IMR-90 (cell line): ENCODE data around the gene GLRX5. TPM values are rescaled to one million over a fixed set of nuclear protein-coding genes. Genes with fewer than 3 reads are reported as not detected.

Experiments used
- ATAC-seq: fragments of 200-7000 bp; cut with Tn5 transposase; 2 replicates; pipeline ENCODE4 v1.9.1; 2020; ENCODE audit warnings: low read depth, mild to moderate bottlenecking, moderate library complexity
- BruUV-seq: library from RNA; stranded (reverse); fragments of 400-500 nt; replicated peaks from 2 replicates; lab custom pipeline; 2021; lab: Mats Ljungman, UMichigan
- CTCF ChIA-PET: fragments of 300-600 bp; formaldehyde crosslinking; extraction: SDS; loops from one replicate; lab custom pipeline; 2021; ENCODE audit warnings: antibody characterized with exemption; lab: Yijun Ruan, JAX
- POLR2A ChIA-PET: fragments of 300-600 bp; sonication (Branson Sonifier 250); formaldehyde crosslinking; loops from one replicate; lab custom pipeline; 2022; ENCODE audit warnings: antibody characterized with exemption; ENCODE audit not compliant: unreplicated experiment; lab: Charles Lee
- DNase-seq: peaks from one replicate; pipeline ENCODE4 v3.0.0; 2013
- H2AFZ ChIP-seq: replicated peaks from 2 replicates; pipeline ENCODE3; 2013; ENCODE audit warnings: low read length, mild to moderate bottlenecking; ENCODE audit not compliant: poor library complexity
- H2AK5ac ChIP-seq: 2 replicates; pipeline ENCODE4 v1.6.1; 2013; ENCODE audit warnings: low read depth, low read length, inconsistent platforms
- H2AK9ac ChIP-seq: replicated peaks from 2 replicates; pipeline ENCODE3; 2013; ENCODE audit warnings: mild to moderate bottlenecking, low read depth, low read length, moderate library complexity; ENCODE audit not compliant: poor library complexity
- H2BK120ac ChIP-seq: 2 replicates; pipeline ENCODE4 v1.6.1; 2013; ENCODE audit warnings: low read depth, low read length, inconsistent platforms
- H2BK15ac ChIP-seq: 3 replicates; pipeline ENCODE4 v1.6.1; 2013; ENCODE audit warnings: low read depth, low read length, inconsistent platforms
- H2BK20ac ChIP-seq: 2 replicates; pipeline ENCODE4 v1.6.1; 2013; ENCODE audit warnings: low read depth, mild to moderate bottlenecking, inconsistent platforms, low read length, moderate library complexity
- H2BK5ac ChIP-seq: 2 replicates; pipeline ENCODE4 v1.6.1; 2013; ENCODE audit warnings: mild to moderate bottlenecking, low read depth, low read length, inconsistent platforms; ENCODE audit not compliant: poor library complexity, severe bottlenecking
- H3K14ac ChIP-seq: replicated peaks from 2 replicates; pipeline ENCODE4 v1.6.1; 2013; ENCODE audit warnings: low read depth, low read length, inconsistent platforms
- H3K18ac ChIP-seq: 2 replicates; pipeline ENCODE4 v1.6.1; 2013; ENCODE audit warnings: low read depth, low read length, control low read depth
- H3K23ac ChIP-seq: 2 replicates; pipeline ENCODE4 v1.6.1; 2013; ENCODE audit warnings: low read depth, low read length, inconsistent platforms
- H3K27ac ChIP-seq: 2 replicates; pipeline ENCODE4 v1.5.1; 2013; ENCODE audit warnings: mild to moderate bottlenecking, control low read depth, low read length; ENCODE audit not compliant: insufficient read depth
- H3K27me3 ChIP-seq: 2 replicates; pipeline ENCODE4 v1.6.1; 2013; ENCODE audit warnings: low read length; ENCODE audit not compliant: control insufficient read depth, insufficient read depth
- H3K36me3 ChIP-seq: 2 replicates; pipeline ENCODE4 v1.6.1; 2013; ENCODE audit warnings: low read length, mixed read lengths; ENCODE audit not compliant: control insufficient read depth, insufficient read depth
- H3K4ac ChIP-seq: 2 replicates; pipeline ENCODE4 v1.6.1; 2013; ENCODE audit warnings: low read depth, low read length, inconsistent platforms
- H3K4me1 ChIP-seq: 2 replicates; pipeline ENCODE4 v1.6.1; 2013; ENCODE audit warnings: low read length, mixed read lengths; ENCODE audit not compliant: control insufficient read depth, insufficient read depth
- H3K4me2 ChIP-seq: 2 replicates; pipeline ENCODE4 v1.6.1; 2013; ENCODE audit warnings: low read depth, mild to moderate bottlenecking, control low read depth, low read length, moderate library complexity
- H3K4me3 ChIP-seq: 2 replicates; pipeline ENCODE4 v1.5.1; 2013; ENCODE audit warnings: low read depth, mild to moderate bottlenecking, control low read depth, low read length, moderate library complexity; ENCODE audit not compliant: insufficient read depth
- H3K56ac ChIP-seq: 2 replicates; pipeline ENCODE4 v1.6.1; 2013; ENCODE audit warnings: low read length, inconsistent platforms; ENCODE audit not compliant: insufficient read depth; ENCODE audit errors: extremely low read depth
- H3K79me1 ChIP-seq, 2 experiments: 2 replicates each; pipeline ENCODE4 v1.6.1; 2013; ENCODE audit warnings: low read length in 2 of 2, inconsistent platforms in 1 of 2, low read depth in 1 of 2
- H3K9ac ChIP-seq: 2 replicates; pipeline ENCODE4 v1.6.1; 2013; ENCODE audit warnings: low read depth, low read length, control low read depth
- H3K9me1 ChIP-seq: 2 replicates; pipeline ENCODE4 v1.6.1; 2013; ENCODE audit warnings: low read length, inconsistent platforms; ENCODE audit not compliant: insufficient read depth
- H3K9me3 ChIP-seq: 2 replicates; pipeline ENCODE4 v1.6.1; 2013; ENCODE audit warnings: low read length; ENCODE audit not compliant: control insufficient read depth, insufficient read depth
- H4K20me1 ChIP-seq: 2 replicates; pipeline ENCODE4 v1.6.1; 2013; ENCODE audit warnings: low read length, inconsistent platforms; ENCODE audit not compliant: insufficient read depth
- H4K5ac ChIP-seq: 2 replicates; pipeline ENCODE4 v1.6.1; 2013; ENCODE audit warnings: mild to moderate bottlenecking, low read depth, low read length, control low read depth
- H4K8ac ChIP-seq, 2 experiments: 2 replicates each; pipeline ENCODE4 v1.6.1; 2013; ENCODE audit warnings: low read depth in 2 of 2, low read length in 2 of 2, control low read depth in 1 of 2, inconsistent platforms in 1 of 2
- H4K91ac ChIP-seq: 2 replicates; pipeline ENCODE4 v1.6.1; 2013; ENCODE audit warnings: low read depth, low read length, inconsistent platforms; ENCODE audit not compliant: insufficient read depth
- BHLHE40 ChIP-seq: fragments of 150-350 bp; IDR thresholded peaks from 2 replicates; pipeline ENCODE4 v1.6.1; 2016; ENCODE audit warnings: mild to moderate bottlenecking, low read depth, low read length
- CEBPB ChIP-seq: IDR thresholded peaks from 2 replicates; pipeline ENCODE4 v1.6.1; 2012; ENCODE audit warnings: low read depth, low read length, improper control_type of control experiment
- CHD1 ChIP-seq: IDR thresholded peaks from 2 replicates; pipeline ENCODE4 v1.6.1; 2012; ENCODE audit warnings: low read depth, low read length, improper control_type of control experiment
- FOS ChIP-seq: fragments of 150-350 bp; IDR thresholded peaks from 2 replicates; pipeline ENCODE4 v1.6.1; 2016; ENCODE audit warnings: low read depth, low read length
- MAFK ChIP-seq: IDR thresholded peaks from 2 replicates; pipeline ENCODE4 v1.6.1; 2012; ENCODE audit warnings: low read depth, low read length, improper control_type of control experiment
- MAZ ChIP-seq: IDR thresholded peaks from 2 replicates; pipeline ENCODE4 v1.6.1; 2012; ENCODE audit warnings: low read depth, mild to moderate bottlenecking, low read length, improper control_type of control experiment, moderate library complexity, borderline replicate concordance
- MXI1 ChIP-seq: IDR thresholded peaks from 2 replicates; pipeline ENCODE4 v1.6.1; 2012; ENCODE audit warnings: low read depth, mild to moderate bottlenecking, low read length, moderate library complexity, borderline replicate concordance
- NFE2L2 ChIP-seq: fragments of 150-350 bp; IDR thresholded peaks from 2 replicates; pipeline ENCODE4 v1.6.1; 2016; ENCODE audit warnings: low read depth, mild to moderate bottlenecking, low read length
- POLR2A ChIP-seq: IDR thresholded peaks from 2 replicates; pipeline ENCODE4 v1.6.1; 2012; ENCODE audit warnings: mild to moderate bottlenecking, low read depth, low read length
- RAD21 ChIP-seq: IDR thresholded peaks from 2 replicates; pipeline ENCODE4 v1.6.1; 2012; ENCODE audit warnings: low read length, improper control_type of control experiment
- RCOR1 ChIP-seq: IDR thresholded peaks from 2 replicates; pipeline ENCODE4 v1.6.1; 2012; ENCODE audit warnings: mild to moderate bottlenecking, low read length, improper control_type of control experiment; ENCODE audit not compliant: insufficient replicate concordance
- RFX5 ChIP-seq: IDR thresholded peaks from 2 replicates; pipeline ENCODE4 v1.8.0; 2012; ENCODE audit warnings: low read depth, mild to moderate bottlenecking, low read length, moderate library complexity
- SMC3 ChIP-seq: fragments of 150-350 bp; IDR thresholded peaks from 2 replicates; pipeline ENCODE4 v1.6.1; 2016; ENCODE audit warnings: low read depth, mild to moderate bottlenecking, antibody characterized with exemption, low read length, moderate library complexity
- WGBS, 2 experiments: methylation state at CpG; one replicate each; pipeline versions ENCODE4 v1.1.5 to v1.1.7; 2013; ENCODE audit warnings: missing lambda C conversion rate in 2 of 2; ENCODE audit not compliant: insufficient read length in 1 of 2; ENCODE audit errors: extremely low coverage in 2 of 2; 5-methylcytosine and 5-hydroxymethylcytosine counted together
- dilution Hi-C: fragments of 300-500 bp; cut with HindIII; formaldehyde crosslinking; loops from one replicate; pipeline ENCODE4 v1.14.3; 2018; ENCODE audit warnings: low sequenced_read_pairs; ENCODE audit not compliant: unreplicated experiment
- in situ Hi-C: fragments of 300-500 bp; cut with MboI; formaldehyde crosslinking; loops from 3 replicates; pipeline ENCODE4 v1.14.3; 2019; ENCODE audit warnings: low sequenced_read_pairs, inconsistent platforms, mixed read lengths
- intact Hi-C: fragments of 100-400 bp; cut with micrococcal nuclease; formaldehyde crosslinking; loops from 2 replicates; pipeline ENCODE4 v1.10.0; 2022
- polyA plus RNA-seq, 3 experiments: library from polyadenylated mRNA; depleted of rRNA; stranded (reverse); fragments of >200 nt; gene quantifications; 2 replicates each; pipeline ENCODE4 v1.2.3, GENCODE V29; 2012; ENCODE audit warnings: low replicate concordance in 1 of 3
- total RNA-seq: library from RNA; depleted of rRNA; stranded (reverse); fragments of >200 nt; gene quantifications from 2 replicates; pipeline ENCODE4 v1.2.3, GENCODE V29; 2012
- TF ChIP-seq, protein P1 (sequence below): conservative IDR thresholded peaks from 2 replicates; pipeline ENCODE4 v1.5.1; 2012; ENCODE audit warnings: mild to moderate bottlenecking, low read depth, low read length, improper control_type of control experiment
- TF ChIP-seq, protein P2 (sequence below): fragments of 150-350 bp; IDR thresholded peaks from 2 replicates; pipeline ENCODE4 v1.6.1; 2017; ENCODE audit warnings: mild to moderate bottlenecking, antibody characterized with exemption, low read length, low read depth
- TF ChIP-seq, protein P3 (sequence below): fragments of 150-350 bp; IDR thresholded peaks from 2 replicates; pipeline ENCODE4 v1.6.1; 2016; ENCODE audit warnings: low read depth, mild to moderate bottlenecking, low read length, moderate library complexity, borderline replicate concordance

The GLRX5 gene
- total and polyA plus RNA-seq, 2 of the 4 experiments (the other 2 are of a cell fraction), result 32.4 to 40.4 TPM

DNA sequence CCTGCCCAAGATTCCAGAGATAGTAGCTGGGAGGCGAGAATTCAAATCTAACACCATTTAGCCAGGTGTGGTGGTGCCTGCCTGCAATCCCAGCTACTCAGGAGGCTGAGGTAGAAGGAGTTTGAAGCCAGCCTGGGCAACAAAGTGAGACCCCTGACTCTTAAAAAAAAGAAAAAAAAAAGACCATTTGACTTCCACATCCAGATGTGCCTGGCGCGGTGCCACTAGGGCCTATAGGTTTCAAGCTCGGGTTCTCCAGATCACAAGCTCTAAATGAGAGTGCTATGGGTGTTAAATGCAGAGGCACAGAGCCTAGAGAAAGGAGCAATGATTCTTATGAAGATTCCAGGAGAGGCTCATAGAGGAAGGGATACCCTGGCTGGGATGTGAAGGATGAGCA is 40.9 kb upstream of the GLRX5 start:
- H3K27ac ChIP-seq, result no peak overlapping the region
- BruUV-seq, result no TSS peak
- H3K9me3 ChIP-seq, result no peaks in the 10 kb centered on the region
- no peak for ATAC-seq
- no peak overlapping the region for H2BK15ac ChIP-seq
- DNase-seq, result no peak
- no peaks in the 10 kb centered on the region for H3K36me3 ChIP-seq
- intact Hi-C loops (no loop called here), in situ Hi-C loops (no loop called here), dilution Hi-C loops (no loop called here)
- H3K4me1 ChIP-seq, result peaks cover 18% of the 10 kb centered on the region
- no peak overlapping the region for H2BK20ac ChIP-seq
- no peak overlapping the region for H3K56ac ChIP-seq
- no peak overlapping the region for H2AK5ac ChIP-seq
- CTCF ChIA-PET, result interaction anchor here (1.0 kb wide), 1 partner anchor 11 kb away, joined by 3 read pairs; no protein-coding TSS in a partner anchor
- H4K91ac ChIP-seq, result no peak overlapping the region
- POLR2A ChIA-PET, result no interaction called here
- peaks cover 10 to 67% of the 10 kb centered on the region in 2 experiments; a peak in 3 of 4 replicates for H3K79me1 ChIP-seq
- H3K9ac ChIP-seq, result no peak overlapping the region
- no CpG with 5 or more reads among the region's 4 CpGs for WGBS, 2 experiments
- H3K4ac ChIP-seq, result no peak overlapping the region
- no peak overlapping the region for H2AK9ac ChIP-seq
- H3K4me2 ChIP-seq, result no peak overlapping the region
- H3K14ac ChIP-seq, result no peak overlapping the region
- H4K8ac ChIP-seq, result no peak overlapping the region
- H3K4me3 ChIP-seq, result no peak overlapping the region
- no peak overlapping the region for H2BK5ac ChIP-seq
- TF ChIP-seq NFE2L2 (no peak), RCOR1 (no peak), FOS (no peak), RAD21 (no peak), MAFK (no peak), POLR2A (no peak), CEBPB (no peak), CHD1 (no peak), BHLHE40 (no peak), MAZ (no peak), SMC3 (no peak), MXI1 (no peak), RFX5 (no peak)
- TF ChIP-seq, protein P1, sequence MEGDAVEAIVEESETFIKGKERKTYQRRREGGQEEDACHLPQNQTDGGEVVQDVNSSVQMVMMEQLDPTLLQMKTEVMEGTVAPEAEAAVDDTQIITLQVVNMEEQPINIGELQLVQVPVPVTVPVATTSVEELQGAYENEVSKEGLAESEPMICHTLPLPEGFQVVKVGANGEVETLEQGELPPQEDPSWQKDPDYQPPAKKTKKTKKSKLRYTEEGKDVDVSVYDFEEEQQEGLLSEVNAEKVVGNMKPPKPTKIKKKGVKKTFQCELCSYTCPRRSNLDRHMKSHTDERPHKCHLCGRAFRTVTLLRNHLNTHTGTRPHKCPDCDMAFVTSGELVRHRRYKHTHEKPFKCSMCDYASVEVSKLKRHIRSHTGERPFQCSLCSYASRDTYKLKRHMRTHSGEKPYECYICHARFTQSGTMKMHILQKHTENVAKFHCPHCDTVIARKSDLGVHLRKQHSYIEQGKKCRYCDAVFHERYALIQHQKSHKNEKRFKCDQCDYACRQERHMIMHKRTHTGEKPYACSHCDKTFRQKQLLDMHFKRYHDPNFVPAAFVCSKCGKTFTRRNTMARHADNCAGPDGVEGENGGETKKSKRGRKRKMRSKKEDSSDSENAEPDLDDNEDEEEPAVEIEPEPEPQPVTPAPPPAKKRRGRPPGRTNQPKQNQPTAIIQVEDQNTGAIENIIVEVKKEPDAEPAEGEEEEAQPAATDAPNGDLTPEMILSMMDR, result no peak
- TF ChIP-seq, protein P2, sequence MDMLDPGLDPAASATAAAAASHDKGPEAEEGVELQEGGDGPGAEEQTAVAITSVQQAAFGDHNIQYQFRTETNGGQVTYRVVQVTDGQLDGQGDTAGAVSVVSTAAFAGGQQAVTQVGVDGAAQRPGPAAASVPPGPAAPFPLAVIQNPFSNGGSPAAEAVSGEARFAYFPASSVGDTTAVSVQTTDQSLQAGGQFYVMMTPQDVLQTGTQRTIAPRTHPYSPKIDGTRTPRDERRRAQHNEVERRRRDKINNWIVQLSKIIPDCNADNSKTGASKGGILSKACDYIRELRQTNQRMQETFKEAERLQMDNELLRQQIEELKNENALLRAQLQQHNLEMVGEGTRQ, result no peak
- TF ChIP-seq, protein P3, sequence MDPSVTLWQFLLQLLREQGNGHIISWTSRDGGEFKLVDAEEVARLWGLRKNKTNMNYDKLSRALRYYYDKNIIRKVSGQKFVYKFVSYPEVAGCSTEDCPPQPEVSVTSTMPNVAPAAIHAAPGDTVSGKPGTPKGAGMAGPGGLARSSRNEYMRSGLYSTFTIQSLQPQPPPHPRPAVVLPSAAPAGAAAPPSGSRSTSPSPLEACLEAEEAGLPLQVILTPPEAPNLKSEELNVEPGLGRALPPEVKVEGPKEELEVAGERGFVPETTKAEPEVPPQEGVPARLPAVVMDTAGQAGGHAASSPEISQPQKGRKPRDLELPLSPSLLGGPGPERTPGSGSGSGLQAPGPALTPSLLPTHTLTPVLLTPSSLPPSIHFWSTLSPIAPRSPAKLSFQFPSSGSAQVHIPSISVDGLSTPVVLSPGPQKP, result no peak
- H3K27me3 ChIP-seq, result no peaks in the 10 kb centered on the region
- no peak overlapping the region for H3K18ac ChIP-seq
- no peak overlapping the region for H4K5ac ChIP-seq
- H2BK120ac ChIP-seq, result no peak overlapping the region
- H3K23ac ChIP-seq, result no peak overlapping the region
- H3K9me1 ChIP-seq, result peaks cover 20% of the 10 kb centered on the region
- H4K20me1 ChIP-seq, result peaks cover 5% of the 10 kb centered on the region; the same call in 1 of the 2 replicates
- H2AFZ ChIP-seq, result no peak overlapping the region
